BE2C (cell line): ENCODE data around the gene ADAMTS8.

Experiments
- DNase-seq: peaks from one replicate; pipeline ENCODE4 v3.0.0-alpha.2; 2020
- H3K27me3 ChIP-seq: fragments of 250-450 bp; sonication (Bioruptor Pico); 2 replicates; pipeline ENCODE4 v1.5.1; 2020; ENCODE audit warnings: mild to moderate bottlenecking
- H3K36me3 ChIP-seq: fragments of 250-450 bp; sonication (Bioruptor Pico); 2 replicates; pipeline ENCODE4 v1.5.1; 2020; ENCODE audit warnings: mild to moderate bottlenecking
- H3K4me1 ChIP-seq: fragments of 250-450 bp; sonication (Bioruptor Pico); 2 replicates; pipeline ENCODE4 v1.5.1; 2020
- H3K4me3 ChIP-seq: 2 replicates; pipeline ENCODE4 v1.5.1; 2011; ENCODE audit warnings: low read depth, low read length
- H3K9me3 ChIP-seq: fragments of 250-450 bp; sonication (Bioruptor Pico); 2 replicates; pipeline ENCODE4 v1.5.1; 2020
- CTCF ChIP-seq: IDR thresholded peaks from 2 replicates; pipeline ENCODE4 v1.5.1; 2012; ENCODE audit warnings: mild to moderate bottlenecking, low read depth, low read length

The ADAMTS8 gene

GRCh38 chr11:130383344-130384211 lies 44.8 kb downstream of the ADAMTS8 start:
- Histone ChIP-seq H3K4me3 (no peak overlapping the region), H3K4me1 (no peaks in the 10 kb centered on the region), H3K27me3 (no peaks in the 10 kb centered on the region), H3K36me3 (no peaks in the 10 kb centered on the region), H3K9me3 (no peaks in the 10 kb centered on the region)
- TF ChIP-seq CTCF: no peak
- no peak for DNase-seq

- H3K27me3 ChIP-seq: no peaks in the 10 kb centered on the region
- H3K4me3 ChIP-seq: no peak overlapping the region
- H3K36me3 ChIP-seq: no peaks in the 10 kb centered on the region
- DNase-seq: no peak
- no peaks in the 10 kb centered on the region for H3K9me3 ChIP-seq
- no peak for TF ChIP-seq CTCF
- H3K4me1 ChIP-seq: no peaks in the 10 kb centered on the region
Observed at GRCh38 chr11:130381317-130381716, 47.1 kb downstream of the ADAMTS8 start.

GRCh38 chr11:130380778-130381177 lies 47.6 kb downstream of the ADAMTS8 start:
- no peaks in the 10 kb centered on the region for H3K27me3 ChIP-seq
- TF ChIP-seq CTCF: no peak
- H3K36me3 ChIP-seq: no peaks in the 10 kb centered on the region
- no peak for DNase-seq
- no peaks in the 10 kb centered on the region for H3K4me1 ChIP-seq
- H3K9me3 ChIP-seq: no peaks in the 10 kb centered on the region
- no peak overlapping the region for H3K4me3 ChIP-seq

- H3K9me3 ChIP-seq: no peaks in the 10 kb centered on the region
- TF ChIP-seq CTCF: no peak
- H3K36me3 ChIP-seq: no peaks in the 10 kb centered on the region
- H3K4me1 ChIP-seq: no peaks in the 10 kb centered on the region
- H3K27me3 ChIP-seq: peaks cover 3% of the 10 kb centered on the region; the same call in 1 of the 2 replicates
- H3K4me3 ChIP-seq: no peak overlapping the region
- no peak for DNase-seq
Observed at GRCh38 chr11:130379276-130379675, 49.1 kb downstream of the ADAMTS8 start.

GRCh38 chr11:130370845-130371590 lies 57.4 kb downstream of the ADAMTS8 start:
- no peak; the same call in 1 of the 2 replicates for TF ChIP-seq CTCF
- H3K27me3 ChIP-seq: peaks cover 17% of the 10 kb centered on the region
- no peaks in the 10 kb centered on the region for H3K9me3 ChIP-seq
- no peak overlapping the region for H3K4me3 ChIP-seq
- no peaks in the 10 kb centered on the region for H3K36me3 ChIP-seq
- H3K4me1 ChIP-seq: no peaks in the 10 kb centered on the region
- DNase-seq: no peak

GRCh38 chr11:130369713-130370112 lies 58.7 kb downstream of the ADAMTS8 start:
- H3K4me3 ChIP-seq: no peak overlapping the region
- no peaks in the 10 kb centered on the region for H3K9me3 ChIP-seq
- peaks cover 14% of the 10 kb centered on the region for H3K27me3 ChIP-seq
- no peak for DNase-seq
- no peak for TF ChIP-seq CTCF
- no peaks in the 10 kb centered on the region for H3K36me3 ChIP-seq
- H3K4me1 ChIP-seq: no peaks in the 10 kb centered on the region
